Hepatocyte (in vitro differentiated cells): ENCODE data around the gene FAM217B. TPM values are rescaled to one million over a fixed set of nuclear protein-coding genes. Genes with fewer than 3 reads are reported as not detected.
A peak's percentile ranks its signal among the peaks of the same experiment; 100 is the strongest.

ENCODE experiments used
- DNase-seq: peaks from one replicate; pipeline ENCODE4 v3.0.0-alpha.2; 2016; ENCODE audit warnings: low spot score
- H2AFZ ChIP-seq: fragments of 200-600 bp; sonication (generic); 2 replicates; pipeline ENCODE4 v1.6.0; 2016; ENCODE audit warnings: antibody characterized with exemption, mild to moderate bottlenecking
- H3K27ac ChIP-seq: fragments of 200-600 bp; sonication (generic); 2 replicates; pipeline ENCODE4 v1.5.1; 2016; ENCODE audit warnings: mild to moderate bottlenecking
- H3K27me3 ChIP-seq: fragments of 200-600 bp; sonication (generic); 2 replicates; pipeline ENCODE4 v1.6.1; 2016
- H3K36me3 ChIP-seq: fragments of 200-600 bp; sonication (generic); replicated peaks from 2 replicates; pipeline ENCODE4 v1.5.1; 2016; ENCODE audit warnings: low read depth; ENCODE audit not compliant: insufficient read depth
- H3K4me1 ChIP-seq: fragments of 200-600 bp; sonication (generic); 2 replicates; pipeline ENCODE4 v1.5.1; 2016; ENCODE audit warnings: mild to moderate bottlenecking, moderate library complexity; ENCODE audit not compliant: insufficient read depth
- H3K4me2 ChIP-seq: fragments of 200-600 bp; sonication (generic); 2 replicates; pipeline ENCODE4 v1.6.0; 2016
- H3K4me3 ChIP-seq: fragments of 200-600 bp; sonication (generic); 2 replicates; pipeline ENCODE4 v1.5.1; 2016; ENCODE audit warnings: mild to moderate bottlenecking
- H3K79me2 ChIP-seq: fragments of 200-600 bp; sonication (generic); 2 replicates; pipeline ENCODE4 v1.6.0; 2017; ENCODE audit warnings: mild to moderate bottlenecking
- H3K9me2 ChIP-seq: fragments of 200-600 bp; sonication (generic); replicated peaks from 2 replicates; pipeline ENCODE4 v1.6.0; 2017; ENCODE audit warnings: mild to moderate bottlenecking; ENCODE audit not compliant: insufficient read depth
- H3K9me3 ChIP-seq: fragments of 200-600 bp; sonication (generic); 2 replicates; pipeline ENCODE4 v1.5.1; 2016; ENCODE audit warnings: low read depth, mild to moderate bottlenecking
- H4K20me1 ChIP-seq: fragments of 200-600 bp; sonication (generic); 2 replicates; pipeline ENCODE4 v1.6.0; 2016; ENCODE audit warnings: mild to moderate bottlenecking; ENCODE audit not compliant: insufficient read depth, poor library complexity, severe bottlenecking
- CTCF ChIP-seq: fragments of 200-600 bp; sonication (generic); IDR thresholded peaks from 2 replicates; pipeline ENCODE4 v1.5.1; 2016; ENCODE audit warnings: antibody characterized with exemption, mild to moderate bottlenecking; ENCODE audit not compliant: poor library complexity
- EZH2 ChIP-seq: fragments of 200-600 bp; sonication (generic); IDR thresholded peaks from 2 replicates; pipeline ENCODE4 v1.6.1; 2016; ENCODE audit warnings: antibody characterized with exemption, mild to moderate bottlenecking, borderline replicate concordance
- EZH2phosphoT487 ChIP-seq: fragments of 200-600 bp; sonication (generic); IDR thresholded peaks from one replicate; pipeline ENCODE4 v1.6.1; 2018; ENCODE audit warnings: antibody characterized with exemption, mild to moderate bottlenecking, low read depth, moderate library complexity; ENCODE audit not compliant: unreplicated experiment, severe bottlenecking
- WGBS: methylation state at CpG from one replicate; pipeline ENCODE4 v1.1.6; 2016; ENCODE audit warnings: low lambda C conversion rate; ENCODE audit errors: missing lambda C conversion rate; 5-methylcytosine and 5-hydroxymethylcytosine counted together
- polyA plus RNA-seq: library from polyadenylated mRNA; unstranded; fragments of >200 nt; fragmentation: Nextera tagmentation; extraction: Ambion mirVana; gene quantifications from 2 replicates; pipeline ENCODE4 v1.2.1, GENCODE V29; 2016
- total RNA-seq: library from RNA; depleted of rRNA; stranded (reverse); fragments of >200 nt; gene quantifications from 2 replicates; pipeline ENCODE4 v1.2.3, GENCODE V29; 2014

Gene FAM217B
- total and polyA plus RNA-seq, 2 experiments from 2014 or later = 14.7 to 15.2 TPM

- no peak for DNase-seq
- TF ChIP-seq CTCF = no peak
- TF ChIP-seq EZH2phosphoT487 = no peak
- no peak for TF ChIP-seq EZH2
Observed at GRCh38 chr20:59992526-59993084, 52.4 kb downstream of the FAM217B start.

DNA sequence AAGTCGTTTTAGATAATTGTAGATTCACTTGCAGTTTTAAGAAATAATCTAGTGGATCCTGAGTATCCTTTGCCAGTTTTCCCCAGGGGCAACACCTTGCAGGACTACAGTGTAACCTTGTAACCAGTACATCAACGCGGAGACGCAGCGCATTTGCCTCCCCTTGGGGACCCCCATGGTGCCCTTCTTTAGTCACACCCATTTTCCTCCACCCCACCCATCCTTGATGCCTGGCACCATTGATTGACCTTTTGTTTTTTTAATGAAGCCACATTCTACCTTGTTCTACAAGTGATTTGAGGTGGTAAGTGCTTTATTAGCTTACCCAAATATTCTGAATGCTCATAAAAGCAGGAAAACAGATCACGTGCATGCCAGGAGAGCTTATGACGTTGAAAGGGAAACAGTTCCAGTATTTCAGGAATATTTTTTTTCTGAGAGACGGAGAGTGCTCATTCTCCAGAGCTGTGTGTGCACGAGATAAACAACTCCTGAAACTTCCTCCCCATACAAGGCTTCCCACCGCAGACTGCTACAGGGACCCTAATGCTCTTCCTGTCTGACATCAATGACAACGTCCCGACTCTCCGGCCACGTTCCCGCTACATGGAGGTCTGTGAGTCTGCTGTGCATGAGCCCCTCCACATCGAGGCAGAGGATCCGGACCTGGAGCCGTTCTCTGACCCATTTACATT is 53.7 kb downstream of the FAM217B start:
- no peak overlapping the region for H3K4me3 ChIP-seq
- H3K9me2 ChIP-seq = no peaks in the 10 kb centered on the region
- H3K9me3 ChIP-seq = no peaks in the 10 kb centered on the region
- no peaks in the 10 kb centered on the region for H3K79me2 ChIP-seq
- H3K4me2 ChIP-seq = peak overlapping the region; percentile 74
- H3K27me3 ChIP-seq = no peaks in the 10 kb centered on the region
- WGBS = 20% methylated on average over 18 of the region's 18 CpGs
- peak overlapping the region; percentile 31 for H3K27ac ChIP-seq
- peaks cover 5% of the 10 kb centered on the region for H3K4me1 ChIP-seq
- H2AFZ ChIP-seq = peak overlapping the region; percentile 33
- no peak for DNase-seq
- no peaks in the 10 kb centered on the region for H4K20me1 ChIP-seq
- TF ChIP-seq CTCF = no peak
- TF ChIP-seq EZH2phosphoT487 = no peak
- TF ChIP-seq EZH2 = no peak
- H3K36me3 ChIP-seq = no peaks in the 10 kb centered on the region

More at GRCh38 chr20:59992526-59993084, 52.4 kb downstream of the FAM217B start:
- Histone ChIP-seq H4K20me1 (no peaks in the 10 kb centered on the region), H3K9me3 (no peaks in the 10 kb centered on the region), H3K27me3 (no peaks in the 10 kb centered on the region), H3K4me1 (peaks cover 5% of the 10 kb centered on the region), H3K4me2 (no peak overlapping the region), H3K27ac (no peak overlapping the region), H3K79me2 (no peaks in the 10 kb centered on the region), H3K36me3 (no peaks in the 10 kb centered on the region), H3K9me2 (no peaks in the 10 kb centered on the region), H3K4me3 (no peak overlapping the region), H2AFZ (no peak overlapping the region)
- WGBS = 59% methylated on average over 4 of the region's 4 CpGs

- Histone ChIP-seq H3K9me3 (no peaks in the 10 kb centered on the region), H3K36me3 (no peaks in the 10 kb centered on the region), H2AFZ (peak overlapping the region; percentile 33), H3K9me2 (no peaks in the 10 kb centered on the region), H3K27me3 (no peaks in the 10 kb centered on the region), H3K27ac (peak overlapping the region; percentile 31), H3K4me3 (no peak overlapping the region), H3K79me2 (no peaks in the 10 kb centered on the region), H3K4me2 (peak overlapping the region; percentile 74), H3K4me1 (peaks cover 5% of the 10 kb centered on the region), H4K20me1 (no peaks in the 10 kb centered on the region)
- DNase-seq = peak; percentile 72
- WGBS = 59% methylated on average over 5 of the region's 5 CpGs
- TF ChIP-seq CTCF (no peak), EZH2 (no peak), EZH2phosphoT487 (no peak)
Observed at GRCh38 chr20:59994697-59995122, 54.5 kb downstream of the FAM217B start.
